Activated CD8-positive, alpha-beta memory T cell treated with anti-CD3 and anti-CD28 coated beads, Interleukin-2, amount 10 ng/mL, durations not matched to agents 7 days and 5 days (primary cell): ENCODE results near the gene STYK1. TPM values are rescaled to one million over a fixed set of nuclear protein-coding genes. Genes with fewer than 3 reads are reported as not detected.

ENCODE experiments used
- ATAC-seq: fragments of 150-1000 bp; cut with Tn5 transposase; one replicate; pipeline ENCODE4 v1.10.0; 2021; ENCODE audit warnings: moderate library complexity
- CTCF ChIA-PET: fragments of 350-600 bp; sonication (Branson Sonifier 250); formaldehyde crosslinking; loops from one replicate; lab custom pipeline; 2021; ENCODE audit warnings: antibody characterized with exemption; lab: Charles Lee
- DNase-seq: peaks from one replicate; pipeline ENCODE4 v3.0.0-alpha.2; 2020
- H3K27ac Mint-ChIP-seq: one replicate; pipeline ENCODE4 v1.8.0; 2021; ENCODE audit warnings: mild to moderate bottlenecking, mixed read lengths
- H3K27me3 Mint-ChIP-seq: one replicate; pipeline ENCODE4 v1.8.0; 2021; ENCODE audit warnings: mixed read lengths
- H3K36me3 Mint-ChIP-seq: one replicate; pipeline ENCODE4 v1.8.0; 2021; ENCODE audit warnings: mild to moderate bottlenecking, mixed read lengths
- H3K4me1 Mint-ChIP-seq: one replicate; pipeline ENCODE4 v1.8.0; 2021; ENCODE audit warnings: mixed read lengths
- H3K4me3 Mint-ChIP-seq: one replicate; pipeline ENCODE4 v1.8.0; 2021; ENCODE audit warnings: mild to moderate bottlenecking, moderate library complexity, mixed read lengths
- H3K9me3 Mint-ChIP-seq: one replicate; pipeline ENCODE4 v1.8.0; 2022; ENCODE audit warnings: low read depth, mixed read lengths
- total RNA-seq, 2 experiments: library from RNA; stranded (reverse); gene quantifications; one replicate each; pipeline ENCODE4 v1.2.3, GENCODE V29; 2021

The STYK1 gene
- total RNA-seq, 2 experiments from 2014 or later, result 8.4 to 16.1 TPM

DNA sequence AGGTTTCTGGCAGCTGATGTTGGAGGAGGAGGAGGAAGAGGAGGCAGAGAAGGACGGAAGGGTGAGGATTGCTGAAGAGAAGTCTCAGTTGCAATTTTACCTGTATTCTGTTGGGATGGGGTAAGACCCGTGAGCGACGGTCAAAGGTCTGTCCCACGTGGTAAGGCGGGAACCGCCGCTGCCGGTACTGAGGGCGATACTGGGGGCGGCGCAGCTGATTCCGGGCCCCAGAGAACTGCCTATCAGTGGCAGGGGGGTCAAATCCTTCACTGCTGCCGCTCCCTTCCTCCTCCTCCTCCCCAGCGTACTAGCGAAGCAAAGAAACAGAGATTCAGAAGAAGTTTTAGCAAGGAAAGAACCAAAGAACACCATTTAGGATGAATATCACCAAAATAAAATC is 36.0 kb upstream of the STYK1 start:
- CTCF ChIA-PET, result interaction anchor here (1.6 kb wide), 1 partner anchor 519 kb away, joined by 3 read pairs; no protein-coding TSS in a partner anchor

GRCh38 chr12:10708862-10709261 is 35.0 kb upstream of the STYK1 start:
- peaks cover 10% of the 10 kb centered on the region for H3K4me1 Mint-ChIP-seq
- no peaks in the 10 kb centered on the region for H3K9me3 Mint-ChIP-seq
- H3K4me3 Mint-ChIP-seq, result no peak overlapping the region
- ATAC-seq (no peak), DNase-seq (no peak)
- CTCF ChIA-PET, result interaction anchor here (0.7 to 1.6 kb wide), 2 partner anchors 14 to 518 kb away, joined by 3 read pairs; partner anchors contain the start of gene YBX3
- H3K36me3 Mint-ChIP-seq, result peaks cover 69% of the 10 kb centered on the region
- H3K27ac Mint-ChIP-seq, result no peak overlapping the region
- H3K27me3 Mint-ChIP-seq, result no peaks in the 10 kb centered on the region

More for the DNA sequence above, 36.0 kb upstream of the STYK1 start:
- H3K4me3 Mint-ChIP-seq, result no peak overlapping the region
- H3K9me3 Mint-ChIP-seq, result no peaks in the 10 kb centered on the region
- H3K4me1 Mint-ChIP-seq, result peaks cover 9% of the 10 kb centered on the region
- no peaks in the 10 kb centered on the region for H3K27me3 Mint-ChIP-seq
- peaks cover 65% of the 10 kb centered on the region for H3K36me3 Mint-ChIP-seq
- ATAC-seq (no peak), DNase-seq (no peak)
- H3K27ac Mint-ChIP-seq, result no peak overlapping the region

GRCh38 chr12:10705655-10706054 is 31.8 kb upstream of the STYK1 start:
- no peaks in the 10 kb centered on the region for H3K27me3 Mint-ChIP-seq
- no peak overlapping the region for H3K4me3 Mint-ChIP-seq
- DNase-seq, result no peak
- no peak overlapping the region for H3K27ac Mint-ChIP-seq
- H3K4me1 Mint-ChIP-seq, result peaks cover 22% of the 10 kb centered on the region
- ATAC-seq, result no peak
- CTCF ChIA-PET, result no interaction called here
- no peaks in the 10 kb centered on the region for H3K9me3 Mint-ChIP-seq
- peaks cover 64% of the 10 kb centered on the region for H3K36me3 Mint-ChIP-seq

GRCh38 chr12:10701843-10702242 is 28.0 kb upstream of the STYK1 start:
- ATAC-seq (no peak), DNase-seq (no peak)
- H3K27ac Mint-ChIP-seq, result peak overlapping the region; percentile 79
- H3K27me3 Mint-ChIP-seq, result no peaks in the 10 kb centered on the region
- peaks cover 24% of the 10 kb centered on the region for H3K4me1 Mint-ChIP-seq
- peak overlapping the region; percentile 58 for H3K4me3 Mint-ChIP-seq
- peaks cover 59% of the 10 kb centered on the region for H3K36me3 Mint-ChIP-seq
- no peaks in the 10 kb centered on the region for H3K9me3 Mint-ChIP-seq
- CTCF ChIA-PET, result interaction anchor here (1.1 kb wide), 1 partner anchor 48 kb away, joined by 4 read pairs; no protein-coding TSS in a partner anchor

DNA sequence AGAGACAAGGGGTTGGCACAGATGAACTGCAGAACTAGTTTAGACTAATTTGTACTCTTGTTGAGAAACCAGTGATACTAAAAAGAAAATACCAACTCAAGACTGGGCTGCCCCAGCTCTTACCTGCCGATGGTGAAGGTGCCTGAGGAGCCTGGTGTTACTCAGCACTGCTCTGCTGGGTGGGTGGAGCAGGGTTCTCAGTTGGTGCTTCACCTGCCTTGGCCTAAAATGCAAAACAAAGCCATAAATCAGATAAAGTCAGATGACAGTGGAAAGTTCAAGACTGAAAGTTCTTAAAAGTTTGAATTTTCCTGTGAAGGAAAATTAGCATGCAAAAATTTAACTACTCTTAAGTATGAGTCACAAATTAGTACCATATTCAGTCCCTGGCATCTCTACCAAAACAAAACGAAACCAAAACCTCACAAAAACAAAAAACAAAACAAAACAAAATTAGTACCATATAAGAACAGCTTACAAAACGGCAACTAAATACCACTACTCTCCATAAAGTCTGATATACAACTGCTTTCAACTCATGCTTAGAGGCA is 27.4 kb upstream of the STYK1 start:
- peak overlapping the region; percentile 79 for H3K27ac Mint-ChIP-seq
- H3K4me3 Mint-ChIP-seq, result peak overlapping the region; percentile 58
- no peaks in the 10 kb centered on the region for H3K27me3 Mint-ChIP-seq
- CTCF ChIA-PET, result interaction anchor here (1.1 kb wide), 1 partner anchor 49 kb away, joined by 4 read pairs; no protein-coding TSS in a partner anchor
- no peaks in the 10 kb centered on the region for H3K9me3 Mint-ChIP-seq
- peaks cover 60% of the 10 kb centered on the region for H3K36me3 Mint-ChIP-seq
- DNase-seq (no peak), ATAC-seq (peak; percentile 85)
- H3K4me1 Mint-ChIP-seq, result peaks cover 21% of the 10 kb centered on the region

DNA sequence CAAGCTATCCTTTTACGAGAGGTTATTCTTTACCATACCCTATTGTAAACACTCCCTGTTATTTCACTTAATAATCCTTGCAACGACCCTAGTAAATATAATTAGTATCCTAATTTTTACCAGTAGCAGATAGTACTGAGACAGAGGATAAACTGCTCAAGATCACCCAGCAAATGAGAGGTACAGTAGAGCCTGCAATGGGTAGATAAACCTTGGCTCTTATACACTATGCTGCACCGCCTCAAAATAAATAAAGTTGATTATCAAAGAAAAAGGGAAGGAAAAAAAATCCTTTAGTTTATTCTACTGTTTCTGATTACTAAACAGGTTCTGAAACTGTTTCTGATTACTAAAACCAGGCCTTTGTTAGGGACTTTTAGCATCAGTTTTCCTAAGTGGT is 26.7 kb upstream of the STYK1 start:
- CTCF ChIA-PET, result interaction anchor here (1.0 to 1.1 kb wide), 3 partner anchors 24 to 487 kb away, joined by 3 to 4 read pairs (median 3); no protein-coding TSS in a partner anchor
- H3K27ac Mint-ChIP-seq, result peak overlapping the region; percentile 79
- DNase-seq (no peak), ATAC-seq (no peak)
- H3K27me3 Mint-ChIP-seq, result no peaks in the 10 kb centered on the region
- peaks cover 63% of the 10 kb centered on the region for H3K36me3 Mint-ChIP-seq
- peak overlapping the region; percentile 58 for H3K4me3 Mint-ChIP-seq
- H3K4me1 Mint-ChIP-seq, result peaks cover 23% of the 10 kb centered on the region
- no peaks in the 10 kb centered on the region for H3K9me3 Mint-ChIP-seq

DNA sequence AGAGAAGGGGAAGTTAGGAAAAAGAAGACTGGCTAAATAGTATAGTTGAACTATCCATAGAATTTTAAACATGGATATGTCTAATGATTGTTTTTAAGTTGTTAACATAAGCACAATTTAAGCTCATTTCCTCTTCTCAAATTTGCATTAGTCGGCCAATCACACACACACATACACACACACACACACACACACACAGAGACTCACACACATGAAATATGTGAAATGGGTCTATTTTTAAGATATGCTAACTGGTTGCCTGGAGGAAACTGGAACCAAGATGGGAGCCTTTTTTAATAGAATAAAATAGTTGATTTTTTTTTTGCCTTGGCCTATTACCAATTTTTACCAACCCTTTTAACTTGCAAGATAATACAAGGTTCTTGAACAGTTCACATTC is 24.0 kb upstream of the STYK1 start:
- peak overlapping the region; percentile 18 for H3K27ac Mint-ChIP-seq
- no peak overlapping the region for H3K4me3 Mint-ChIP-seq
- H3K9me3 Mint-ChIP-seq, result no peaks in the 10 kb centered on the region
- DNase-seq (no peak), ATAC-seq (no peak)
- peaks cover 61% of the 10 kb centered on the region for H3K36me3 Mint-ChIP-seq
- peaks cover 27% of the 10 kb centered on the region for H3K4me1 Mint-ChIP-seq
- no peaks in the 10 kb centered on the region for H3K27me3 Mint-ChIP-seq
- CTCF ChIA-PET, result interaction anchor here (1.5 kb wide), 1 partner anchor 23 kb away, joined by 3 read pairs; no protein-coding TSS in a partner anchor

GRCh38 chr12:10697156-10697555 is 23.3 kb upstream of the STYK1 start:
- H3K27me3 Mint-ChIP-seq, result no peaks in the 10 kb centered on the region
- CTCF ChIA-PET, result interaction anchor here (1.5 kb wide), 1 partner anchor 22 kb away, joined by 3 read pairs; no protein-coding TSS in a partner anchor
- ATAC-seq (no peak), DNase-seq (no peak)
- no peak overlapping the region for H3K27ac Mint-ChIP-seq
- peaks cover 59% of the 10 kb centered on the region for H3K36me3 Mint-ChIP-seq
- H3K4me1 Mint-ChIP-seq, result peaks cover 27% of the 10 kb centered on the region
- H3K4me3 Mint-ChIP-seq, result no peak overlapping the region
- H3K9me3 Mint-ChIP-seq, result no peaks in the 10 kb centered on the region

DNA sequence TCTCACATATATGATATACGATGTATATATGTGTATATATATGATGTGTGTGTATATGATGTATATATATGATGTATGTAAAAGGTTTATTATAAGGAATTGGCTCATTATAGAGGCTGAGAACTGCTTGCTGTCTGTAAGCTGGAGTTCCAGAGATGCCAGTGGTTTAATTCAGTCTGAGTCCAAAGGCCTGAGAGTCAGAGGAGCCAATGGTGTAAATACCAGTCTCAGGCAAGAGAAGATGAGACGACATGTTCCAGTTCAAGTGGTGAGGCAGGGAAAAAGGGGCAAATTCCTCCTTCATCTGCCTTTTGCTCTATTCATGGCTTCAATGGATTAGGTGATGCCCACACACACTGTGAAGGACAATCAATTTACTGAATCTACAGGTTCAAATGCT is 17.1 kb upstream of the STYK1 start:
- Mint-ChIP-seq H3K27ac (no peak overlapping the region), H3K4me3 (no peak overlapping the region), H3K36me3 (peaks cover 27% of the 10 kb centered on the region), H3K9me3 (peaks cover 9% of the 10 kb centered on the region), H3K4me1 (peaks cover 11% of the 10 kb centered on the region), H3K27me3 (no peaks in the 10 kb centered on the region)
- CTCF ChIA-PET, result no interaction called here
- DNase-seq, result no peak
- ATAC-seq, result no peak

DNA sequence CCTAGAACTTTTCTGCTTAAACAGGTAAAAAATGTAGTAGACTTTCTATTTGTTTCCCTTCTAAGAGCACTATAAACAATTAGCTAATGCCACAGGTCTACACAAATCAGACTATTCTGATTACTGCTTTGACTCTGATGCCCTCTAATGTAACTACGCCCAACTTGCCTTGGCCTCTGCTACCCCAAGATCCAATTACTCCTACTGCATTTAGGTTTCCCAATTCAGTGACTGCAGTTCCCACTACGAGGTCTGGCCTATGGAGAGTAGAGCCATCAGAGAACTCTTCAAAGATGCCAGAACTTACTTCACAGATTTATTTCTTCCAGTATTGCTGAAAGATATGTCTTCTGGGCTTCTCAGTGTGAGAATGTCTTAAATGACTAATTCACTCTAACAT is 15.3 kb upstream of the STYK1 start:
- H3K4me3 Mint-ChIP-seq, result no peak overlapping the region
- peaks cover 7% of the 10 kb centered on the region for H3K27me3 Mint-ChIP-seq
- CTCF ChIA-PET, result no interaction called here
- peaks cover 9% of the 10 kb centered on the region for H3K9me3 Mint-ChIP-seq
- no peaks in the 10 kb centered on the region for H3K4me1 Mint-ChIP-seq
- H3K27ac Mint-ChIP-seq, result no peak overlapping the region
- no peak for DNase-seq
- peaks cover 16% of the 10 kb centered on the region for H3K36me3 Mint-ChIP-seq
- ATAC-seq, result no peak

- Mint-ChIP-seq H3K27me3 (peaks cover 7% of the 10 kb centered on the region), H3K4me3 (no peak overlapping the region), H3K9me3 (peaks cover 9% of the 10 kb centered on the region), H3K36me3 (peaks cover 11% of the 10 kb centered on the region), H3K4me1 (no peaks in the 10 kb centered on the region), H3K27ac (no peak overlapping the region)
- no peak for ATAC-seq
- CTCF ChIA-PET, result no interaction called here
- no peak for DNase-seq
Observed at GRCh38 chr12:10688042-10688441, 14.2 kb upstream of the STYK1 start.

DNA sequence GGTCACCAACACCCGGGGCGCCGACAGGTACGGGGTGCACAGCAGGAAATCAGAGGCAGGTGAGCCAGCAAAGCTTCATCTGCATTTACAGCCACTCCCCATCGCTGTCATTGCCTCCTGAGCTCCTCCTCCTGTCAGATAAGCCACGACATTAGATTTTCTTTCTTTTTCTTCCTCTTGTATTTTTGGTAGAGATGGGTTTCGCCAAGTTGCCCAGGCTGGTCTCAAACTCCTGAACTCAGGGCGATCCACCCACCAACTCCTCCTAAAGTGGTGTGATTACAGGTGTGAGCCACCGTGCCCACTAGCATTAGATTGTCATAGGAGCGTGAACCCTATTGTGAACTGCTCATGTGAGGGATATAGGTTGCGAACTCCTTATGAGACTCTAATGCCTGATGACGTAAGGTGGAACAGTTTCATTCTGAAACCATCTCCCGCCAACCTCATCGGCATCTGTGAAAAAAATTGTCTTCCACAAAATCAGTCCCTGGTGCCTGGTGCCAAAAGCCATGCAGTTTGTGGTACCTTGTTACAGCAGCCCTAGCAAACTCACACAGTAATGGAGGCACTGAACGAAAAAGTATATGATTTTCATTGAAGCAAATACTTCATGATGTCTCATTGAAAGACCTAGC is 1.5 kb downstream of the STYK1 start:
- peaks cover 69% of the 10 kb centered on the region for H3K4me1 Mint-ChIP-seq
- peak; percentile 68 for DNase-seq
- H3K27me3 Mint-ChIP-seq, result peaks cover 16% of the 10 kb centered on the region
- H3K9me3 Mint-ChIP-seq, result no peaks in the 10 kb centered on the region
- H3K36me3 Mint-ChIP-seq, result peaks cover 31% of the 10 kb centered on the region
- CTCF ChIA-PET, result interaction anchor here (0.7 to 1.6 kb wide), 5 partner anchors 59 to 111 kb away, joined by 3 to 5 read pairs (median 3); partner anchors contain the start of gene MAGOHB
- H3K27ac Mint-ChIP-seq, result peak overlapping the region; percentile 89
- ATAC-seq, result peak; percentile 43
- peak overlapping the region; percentile 80 for H3K4me3 Mint-ChIP-seq

- CTCF ChIA-PET, result interaction anchor here (1.0 to 1.8 kb wide), 4 partner anchors 56 to 516 kb away, joined by 3 to 7 read pairs (median 3); partner anchors contain the start of gene MAGOHB
- Mint-ChIP-seq H3K4me1 (peaks cover 52% of the 10 kb centered on the region), H3K36me3 (peaks cover 42% of the 10 kb centered on the region), H3K27me3 (peaks cover 2% of the 10 kb centered on the region), H3K9me3 (no peaks in the 10 kb centered on the region), H3K4me3 (no peak overlapping the region), H3K27ac (no peak overlapping the region)
- ATAC-seq (no peak), DNase-seq (no peak)
Observed at GRCh38 chr12:10669533-10669932, 4.3 kb downstream of the STYK1 start.
